T-helper 1 cell treated with Interleukin-12 subunit alpha and Interleukin-12 subunit beta and Interleukin-4 antibody, amounts not matched to agents 30 ng/mL and 1 ng/mL, for 36 hours (primary cell): Measurements from ENCODE around the gene WNT4. TPM values are rescaled to one million over a fixed set of nuclear protein-coding genes. Genes with fewer than 3 reads are reported as not detected.

ENCODE experiments used
- intact Hi-C: fragments of 100-400 bp; cut with micrococcal nuclease; formaldehyde crosslinking; loops from one replicate; pipeline ENCODE4 v1.15.1; 2024
- total RNA-seq: library from RNA; stranded (reverse); gene quantifications from 2 replicates; pipeline ENCODE4 v1.2.3, GENCODE V29; 2022

The WNT4 gene
- total RNA-seq, result not detected in 2 replicates

DNA sequence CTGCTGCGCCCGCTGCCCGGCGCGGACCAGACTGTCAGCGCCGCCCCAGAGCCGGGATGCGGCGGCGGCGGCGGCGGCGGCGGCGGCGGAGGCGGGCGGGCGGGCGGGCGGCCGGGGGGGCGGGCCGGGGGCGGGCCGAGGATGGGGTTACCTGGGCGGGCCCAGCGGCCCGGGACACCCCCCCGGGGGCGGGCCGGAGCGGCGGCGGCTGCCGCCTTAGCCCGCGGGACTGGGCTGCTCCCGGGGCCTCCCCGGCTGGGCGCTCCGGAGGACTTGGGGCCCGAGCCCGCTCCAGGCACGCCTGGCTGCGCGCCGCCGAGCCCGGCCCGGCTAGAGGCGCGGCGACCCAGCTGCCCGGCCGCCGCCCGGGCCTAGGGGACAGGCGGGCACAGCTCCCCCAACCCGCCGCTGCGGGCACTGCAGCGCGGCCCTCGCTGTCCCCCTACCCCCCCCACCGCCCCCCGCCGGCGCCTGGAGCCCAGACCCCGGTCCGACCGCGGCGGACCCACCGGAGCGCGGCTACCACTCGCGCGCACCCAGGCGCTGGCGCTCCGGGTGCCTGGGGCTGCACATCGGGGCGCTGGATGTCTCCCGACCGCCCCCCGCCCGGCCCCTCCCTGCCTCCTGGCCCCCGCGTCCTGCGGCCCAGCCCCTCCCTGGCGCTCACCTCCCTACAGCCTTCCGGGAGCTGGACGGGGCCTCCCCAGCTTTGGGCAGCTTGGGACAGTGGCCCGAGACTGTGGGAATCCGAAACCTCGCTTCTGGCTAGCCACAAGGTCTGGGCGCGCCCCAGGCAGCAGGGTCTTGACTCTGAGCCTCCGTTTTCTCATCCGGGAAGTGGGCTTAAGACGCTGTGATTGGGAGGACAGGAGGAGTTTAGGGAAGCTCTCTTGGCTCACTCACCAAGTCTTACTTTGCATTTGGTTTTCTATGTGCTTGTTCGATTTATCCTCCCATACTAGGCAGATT is at the start of gene WNT4:
Gene WNT4, minus strand, starts transcription at position 33 of the 969 bp plus-strand sequence. CDS start 175 bp downstream, outside the sequence.
- intact Hi-C loops, result no loop called here

DNA sequence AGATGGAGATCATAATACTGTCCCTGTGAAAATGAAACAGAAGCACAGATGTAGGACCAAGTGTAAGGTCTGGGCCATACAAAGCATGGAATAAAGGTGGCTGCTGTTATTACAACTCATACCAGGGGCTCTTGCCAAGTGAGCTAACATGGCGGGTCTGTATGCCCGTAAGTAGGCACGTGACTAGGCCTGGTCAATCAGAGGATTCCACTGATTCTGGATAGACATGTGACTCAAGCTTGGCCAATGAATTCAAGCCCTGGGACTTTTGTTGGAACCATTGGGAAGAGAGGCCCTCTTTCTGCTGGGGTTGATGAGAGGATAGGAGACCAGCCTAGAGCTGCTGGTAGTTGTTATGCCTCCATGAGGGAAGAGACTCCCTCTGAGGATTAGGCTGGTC is 47.8 kb upstream of the WNT4 start:
- intact Hi-C loops, result no loop called here

DNA sequence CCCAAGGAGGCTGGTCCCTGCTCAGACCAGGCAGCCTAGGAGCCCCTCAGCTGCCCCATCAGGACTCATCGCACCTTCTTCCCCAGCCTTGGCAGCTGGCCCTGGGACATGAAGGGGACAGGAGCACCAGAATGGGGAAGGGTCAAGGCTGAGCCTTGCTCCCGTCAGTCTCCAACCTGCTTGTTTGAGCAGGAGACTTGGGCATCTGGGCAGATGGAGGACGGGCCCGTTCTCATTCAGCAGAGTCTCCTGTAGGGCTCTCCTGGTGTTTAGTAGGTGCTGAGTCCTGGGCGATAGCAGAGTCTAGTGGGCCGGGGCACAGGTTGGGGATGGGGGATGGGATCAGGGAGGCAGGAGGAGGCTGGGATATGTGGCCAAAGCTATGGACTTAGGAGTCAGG is 47.4 kb upstream of the WNT4 start:
- intact Hi-C loops, result no loop called here

DNA sequence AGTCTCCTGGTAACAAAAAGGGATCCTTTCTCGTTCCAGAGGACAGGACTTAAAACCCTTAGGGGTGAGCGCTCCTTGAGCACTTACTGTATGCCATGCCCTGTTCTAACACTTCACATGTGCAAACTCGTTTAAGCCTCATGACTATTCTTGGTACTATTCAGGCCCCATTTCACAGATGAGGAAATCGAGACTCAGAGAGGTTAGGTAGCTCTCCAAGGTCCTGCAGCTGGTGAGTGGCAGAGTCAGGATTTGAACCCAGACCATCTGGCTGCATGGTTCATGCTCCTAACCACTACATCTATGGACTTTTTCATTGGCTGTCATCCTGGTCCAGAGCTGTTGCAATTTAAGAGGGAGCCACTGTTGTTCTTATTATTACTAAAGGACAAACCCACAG is 46.7 kb upstream of the WNT4 start:
- intact Hi-C loops, result no loop called here

DNA sequence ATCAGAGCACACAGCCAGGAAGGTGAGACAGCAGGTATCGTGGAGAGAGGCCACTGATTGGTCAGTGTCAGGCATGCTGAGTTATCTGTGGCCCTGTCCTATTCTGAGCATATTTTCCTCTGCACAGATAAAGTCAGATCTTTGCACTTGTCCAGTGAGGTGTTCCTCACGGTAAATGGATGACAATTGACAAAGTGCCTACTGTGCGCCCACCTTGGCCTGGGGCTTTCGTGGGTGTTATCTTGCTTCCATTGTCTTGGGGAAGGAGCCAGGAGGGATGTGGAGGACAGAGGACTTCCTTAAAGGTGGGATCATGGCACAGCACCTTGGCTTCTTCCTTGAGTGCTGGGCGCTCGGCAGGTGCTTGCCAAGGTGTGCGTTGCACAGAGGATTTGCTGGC is 46.0 kb upstream of the WNT4 start:
- intact Hi-C loops, result no loop called here

DNA sequence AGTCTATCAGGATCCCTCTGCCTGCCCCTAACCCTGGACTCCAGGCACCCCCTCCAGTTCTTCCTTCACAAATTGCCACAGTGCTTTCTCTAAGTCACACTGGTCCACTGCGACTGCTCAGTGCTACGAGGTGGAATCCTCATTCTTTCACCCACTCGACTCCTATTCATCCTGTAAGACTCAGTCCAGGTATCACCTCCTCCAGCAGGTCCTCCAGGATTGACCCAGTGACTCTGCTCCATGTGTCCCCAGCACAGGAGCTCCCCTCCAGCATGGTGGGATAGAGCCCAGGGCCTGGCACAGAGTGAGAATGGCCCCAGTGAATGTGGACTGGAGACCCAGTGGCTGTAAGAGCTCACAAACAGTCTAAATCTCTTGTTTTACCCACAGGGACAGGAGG is 45.5 kb upstream of the WNT4 start:
- intact Hi-C loops, result no loop called here

DNA sequence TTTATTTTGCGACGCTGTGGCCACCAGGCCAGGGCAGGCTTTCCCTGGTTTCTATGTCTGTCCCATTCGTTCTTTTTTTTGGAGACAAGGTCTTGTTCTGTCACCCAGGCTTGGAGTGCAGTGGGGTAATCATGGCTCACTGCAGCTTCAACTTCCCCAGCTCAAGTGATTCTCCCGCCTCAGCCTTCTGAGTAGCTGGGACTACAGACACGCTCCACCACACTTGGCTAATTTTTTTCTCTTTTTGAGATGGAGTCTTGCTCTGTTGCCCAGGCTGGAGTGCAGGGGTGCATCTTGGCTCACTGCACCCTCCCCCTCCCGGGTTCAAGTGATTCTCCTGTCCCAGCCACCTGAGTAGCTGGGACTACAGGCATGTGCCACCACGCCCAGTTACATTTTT is 43.4 kb upstream of the WNT4 start:
- intact Hi-C loops, result no loop called here

DNA sequence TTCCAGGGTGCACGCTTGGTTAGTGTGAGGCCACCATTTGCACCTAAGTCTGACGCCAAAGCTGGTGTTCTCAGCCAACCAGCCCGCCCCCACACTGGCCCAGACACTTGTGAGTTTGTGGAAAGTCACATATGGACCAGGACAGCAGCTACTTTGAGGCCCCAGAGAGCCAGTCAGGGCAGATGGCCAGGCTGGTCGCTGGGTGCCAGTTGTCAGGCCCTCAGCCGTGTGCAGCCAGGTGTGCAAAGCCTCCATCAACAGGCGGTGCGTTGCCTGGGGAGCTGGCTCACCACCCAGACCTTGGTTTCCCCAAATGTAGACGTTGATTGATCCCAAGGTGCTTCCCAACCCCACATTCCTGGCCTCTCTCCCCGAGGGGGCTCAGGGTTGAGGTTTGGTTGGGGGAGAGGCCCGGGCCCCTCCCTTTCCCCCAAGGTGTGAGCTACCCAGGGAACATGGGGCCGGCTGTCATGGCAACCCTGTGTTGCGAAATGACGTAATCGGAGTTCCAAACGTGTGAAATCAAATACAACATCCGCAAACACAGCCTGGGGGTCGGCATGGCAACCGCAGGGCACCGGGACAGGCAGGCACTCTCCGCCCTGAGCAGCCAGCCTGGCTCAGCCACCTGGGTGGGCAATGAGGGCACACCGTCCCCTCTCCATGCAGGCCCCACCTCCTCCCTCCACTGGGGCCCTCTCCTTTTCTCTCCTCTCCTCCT is 42.2 kb upstream of the WNT4 start:
- intact Hi-C loops, result no loop called here

DNA sequence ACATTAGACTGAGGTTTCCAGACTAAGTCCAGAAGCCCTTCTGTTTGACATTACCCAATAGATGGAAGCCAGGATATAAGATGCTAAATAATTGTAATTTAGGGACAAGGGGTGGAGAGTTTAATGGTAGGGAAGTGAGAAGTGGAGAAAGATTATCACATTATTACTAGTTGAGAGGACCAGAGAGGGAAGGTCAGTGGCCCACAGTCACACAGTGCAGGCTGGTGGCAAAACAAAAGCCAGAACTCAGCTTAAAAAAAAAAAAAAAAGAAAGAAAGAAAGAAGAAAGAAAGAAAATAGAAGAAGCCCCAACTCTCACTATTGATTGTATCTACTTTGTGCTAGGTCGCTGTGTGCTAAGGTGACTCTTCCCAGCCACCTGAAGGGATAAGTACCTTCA is 41.6 kb upstream of the WNT4 start:
- intact Hi-C loops, result no loop called here

DNA sequence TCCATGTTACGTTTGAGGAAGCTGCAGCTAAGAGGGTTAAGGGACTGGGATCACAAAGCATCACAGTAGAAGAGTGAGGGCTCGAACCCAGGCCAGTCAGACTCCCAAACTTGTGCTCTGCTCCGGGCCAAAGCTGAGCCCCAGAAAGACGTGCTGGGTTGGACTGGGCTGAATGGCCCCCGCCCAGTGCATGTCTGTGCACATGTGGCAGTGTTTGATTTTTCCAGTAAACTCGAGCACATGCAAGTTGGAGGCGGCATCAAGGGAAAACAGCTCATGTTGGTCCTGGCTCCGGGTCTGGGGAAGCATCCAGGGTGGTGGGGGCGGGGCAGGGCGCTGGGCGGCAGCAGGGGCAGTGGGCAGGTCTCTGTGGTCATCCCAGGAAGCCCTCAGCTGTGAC is 39.8 kb upstream of the WNT4 start:
- intact Hi-C loops, result no loop called here

DNA sequence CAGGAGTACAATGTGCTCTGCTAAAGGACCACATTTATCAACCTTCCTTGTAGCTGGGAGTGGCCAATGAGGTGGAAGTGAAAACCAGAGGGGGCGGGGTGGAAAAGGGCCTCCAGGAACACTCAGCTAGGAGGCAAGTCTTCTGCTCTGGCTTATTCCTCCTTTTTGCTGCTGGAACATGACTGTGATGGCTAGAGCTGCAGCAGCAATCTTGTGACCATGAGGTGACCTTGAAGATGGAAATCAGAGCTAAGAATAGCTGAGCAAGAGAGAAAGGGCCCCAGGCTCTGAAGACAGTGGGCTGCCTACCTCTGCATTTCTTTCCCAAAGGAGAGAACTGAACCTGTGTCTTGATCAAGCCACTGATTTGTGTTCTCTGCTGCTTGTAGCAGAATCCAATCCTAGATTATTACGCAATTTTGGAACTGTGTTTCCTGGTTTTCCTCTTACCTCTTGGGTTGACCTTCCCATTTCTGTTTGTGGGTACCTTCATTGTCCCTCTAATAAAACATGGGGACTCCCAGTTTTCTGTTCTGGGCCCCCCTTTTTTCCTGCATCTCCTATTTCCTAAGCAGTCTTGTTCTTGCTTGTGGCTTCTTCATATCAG is 36.4 kb upstream of the WNT4 start:
- intact Hi-C loops, result no loop called here

DNA sequence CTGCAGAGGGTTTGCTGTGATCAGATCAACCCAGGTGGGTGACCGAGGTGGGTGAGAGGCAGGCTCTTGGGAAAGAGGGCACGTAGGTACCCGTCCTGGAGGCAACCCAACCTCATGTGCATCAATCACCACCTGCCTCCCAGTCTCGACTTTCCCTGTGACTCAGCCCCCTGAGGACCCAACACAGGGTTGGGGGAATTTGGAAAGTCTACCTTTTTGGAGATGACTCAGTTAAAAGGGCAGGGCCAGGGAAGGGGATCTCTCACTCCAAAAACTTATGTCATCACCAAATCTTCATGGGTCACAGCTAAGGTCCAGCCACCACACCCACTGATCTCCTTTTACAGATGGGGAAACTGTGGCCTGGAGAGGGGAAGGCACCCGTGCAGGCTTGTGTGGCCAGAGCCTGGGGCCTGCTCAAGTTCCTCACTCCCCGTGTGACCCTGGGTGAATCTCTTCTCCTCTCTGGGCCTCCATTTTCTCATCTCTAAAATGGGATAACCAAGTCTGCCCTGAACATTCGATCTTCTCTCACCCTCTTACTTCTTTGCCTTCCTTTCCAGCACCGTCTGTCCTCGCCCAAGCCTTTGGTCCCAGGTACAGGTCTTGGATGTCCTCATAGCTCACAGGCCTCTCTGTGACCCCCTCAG is 34.6 kb upstream of the WNT4 start:
- intact Hi-C loops, result no loop called here

DNA sequence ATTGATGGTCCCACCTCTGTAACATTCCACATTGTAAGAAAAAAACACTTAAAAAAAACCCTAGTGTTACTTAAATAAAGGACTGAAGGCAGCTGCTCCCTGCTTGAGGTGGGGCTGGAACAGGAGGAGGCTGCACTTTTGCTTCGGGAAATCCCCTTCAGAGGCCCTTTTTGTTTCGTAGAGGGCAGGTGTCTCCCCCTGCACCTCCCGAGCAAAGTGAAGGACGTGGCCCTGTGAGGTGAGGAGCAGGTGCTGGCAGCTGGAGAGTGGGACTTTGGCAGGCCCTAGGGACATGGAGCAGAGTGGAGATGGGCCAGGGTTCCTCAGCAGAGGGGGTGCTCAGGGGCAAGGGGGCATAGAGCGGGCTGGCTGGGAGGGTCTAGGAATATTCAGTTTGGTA is 33.4 kb upstream of the WNT4 start:
- intact Hi-C loops, result no loop called here

DNA sequence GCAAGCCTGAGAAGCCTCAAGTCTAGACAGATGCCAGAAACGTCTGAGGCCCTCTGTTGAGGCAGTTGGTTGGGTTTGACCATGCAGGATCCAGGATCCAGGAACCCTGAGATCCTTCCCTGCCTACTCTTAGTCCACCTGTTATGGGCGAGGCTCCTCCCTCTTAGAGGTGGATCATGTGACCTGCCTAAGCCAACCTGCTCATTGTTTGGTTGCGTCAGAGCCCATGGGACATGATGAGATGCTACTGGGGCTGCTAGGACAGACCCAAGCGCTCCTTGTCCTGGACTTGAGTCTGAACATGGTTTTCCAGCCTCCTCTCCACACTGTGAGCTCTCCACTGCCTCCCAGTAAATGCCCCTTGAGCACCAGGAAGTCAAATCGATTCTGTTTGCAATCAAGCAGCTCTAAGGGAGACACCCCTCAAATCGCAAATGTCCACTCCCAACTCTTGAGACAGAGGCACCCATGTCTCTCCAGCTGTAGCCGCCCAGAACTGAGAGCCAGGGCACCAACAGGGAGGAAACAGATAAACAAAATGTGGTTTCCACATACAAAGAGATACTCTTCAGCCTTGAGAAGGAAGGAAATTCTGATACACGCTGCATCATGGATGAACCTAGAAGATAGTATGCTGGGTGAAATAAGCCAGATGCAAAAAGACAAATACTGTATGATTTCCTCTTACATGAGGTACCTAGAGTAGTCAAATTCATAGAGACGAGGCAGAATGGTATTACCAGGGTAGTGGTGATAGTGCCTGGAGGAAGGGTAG is 31.7 kb upstream of the WNT4 start:
- intact Hi-C loops, result no loop called here

DNA sequence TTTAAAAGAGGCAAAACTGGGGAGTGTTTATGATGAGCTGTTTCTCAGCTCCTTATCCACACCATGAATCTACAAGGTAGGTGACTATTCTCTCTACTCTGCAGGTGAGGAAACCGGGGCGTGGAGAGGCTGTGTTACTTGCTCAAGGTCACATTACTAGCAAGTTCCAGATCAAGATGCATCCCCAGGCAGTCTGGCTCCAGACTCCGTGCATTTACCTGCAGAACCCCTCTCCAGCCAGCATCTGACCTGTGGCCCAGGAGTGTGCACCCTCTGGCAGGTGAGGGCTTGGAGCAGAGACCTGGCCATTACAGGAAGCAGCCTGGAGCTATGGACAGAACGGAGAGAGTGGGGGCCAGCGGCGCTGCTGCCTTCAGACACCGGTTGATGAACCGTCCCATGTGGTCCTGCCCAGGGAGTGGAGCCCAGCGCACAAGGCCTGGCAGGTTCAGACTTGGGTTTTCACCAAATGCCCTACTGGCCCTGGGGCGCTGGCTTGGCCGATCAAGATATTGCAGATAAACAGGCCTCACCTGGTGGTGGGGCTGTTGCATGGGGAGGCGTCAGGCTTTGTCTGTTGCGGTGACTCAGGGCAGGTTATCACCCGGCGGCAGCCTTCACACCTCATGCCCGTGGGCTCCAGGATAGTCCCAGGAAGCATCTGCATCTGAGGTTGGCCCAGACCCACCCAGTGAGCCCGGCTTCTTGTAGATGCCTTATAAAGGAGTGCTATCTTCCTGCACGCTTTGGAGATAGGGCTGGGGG is 29.2 kb upstream of the WNT4 start:
- intact Hi-C loops, result no loop called here

DNA sequence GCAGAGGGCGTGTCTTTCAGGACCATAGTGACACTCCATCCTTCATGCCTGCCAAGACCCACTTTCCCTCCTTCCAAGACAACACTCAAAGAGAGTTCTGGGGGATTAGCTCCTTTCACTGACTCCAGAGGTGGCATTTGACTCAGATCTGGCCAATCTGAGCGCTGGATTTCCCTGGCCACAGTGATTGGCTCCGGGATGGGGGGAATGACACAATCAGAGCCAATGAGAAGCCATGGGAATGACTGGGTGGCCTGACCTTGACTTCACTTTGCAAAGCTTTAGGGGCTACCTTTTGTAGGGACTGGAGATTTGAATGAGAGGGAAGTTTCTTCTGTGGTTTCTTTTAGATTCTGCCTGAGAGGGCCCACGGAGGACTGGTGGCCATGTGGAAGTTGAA is 26.9 kb upstream of the WNT4 start:
- intact Hi-C loops, result no loop called here

DNA sequence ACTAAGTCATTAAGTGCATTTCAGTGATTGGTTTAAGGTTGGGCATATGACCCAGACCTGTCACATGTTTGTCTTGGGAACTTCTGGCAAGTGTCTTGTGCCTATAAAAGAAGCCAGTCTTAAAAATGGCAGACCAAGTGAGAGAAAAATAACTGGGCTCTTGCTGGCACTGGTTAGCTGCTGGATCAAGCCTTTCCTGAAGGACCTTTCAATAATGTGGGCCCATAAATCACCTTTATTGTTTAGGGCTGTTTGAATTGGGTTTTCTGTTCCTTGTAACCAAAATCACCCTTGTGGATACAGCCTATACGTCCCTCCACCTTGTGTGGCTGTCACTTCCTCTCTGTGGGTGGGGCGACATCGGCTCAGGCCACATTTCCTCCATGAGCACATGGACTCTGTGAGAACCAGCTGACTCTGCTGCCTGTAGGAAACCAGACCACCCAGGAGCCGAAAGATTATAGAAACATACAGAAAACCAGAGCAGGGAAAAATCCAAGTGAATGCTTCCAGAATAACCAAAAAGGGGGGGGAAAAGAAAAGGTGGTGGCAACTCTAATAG is 25.6 kb upstream of the WNT4 start:
- intact Hi-C loops, result no loop called here

DNA sequence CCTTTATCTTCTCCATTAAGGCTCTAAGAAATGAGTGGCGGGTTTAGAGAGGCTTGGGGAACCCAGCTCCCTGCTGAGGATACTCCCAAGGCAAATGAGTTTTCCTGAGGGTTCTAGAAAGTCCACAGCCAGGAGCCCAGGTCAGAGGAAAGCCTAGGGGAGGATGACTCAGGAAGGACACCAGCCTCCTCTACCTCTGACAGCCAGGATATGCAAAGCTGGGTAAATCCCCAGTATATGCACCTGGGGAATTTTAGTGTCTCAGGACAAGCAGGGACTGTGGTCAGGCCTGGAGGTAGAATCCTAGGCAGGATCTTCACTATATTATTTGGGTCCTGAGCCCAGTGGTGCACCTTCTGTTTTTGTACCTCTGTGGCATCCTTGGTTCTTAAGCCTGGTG is 23.5 kb upstream of the WNT4 start:
- intact Hi-C loops, result no loop called here

DNA sequence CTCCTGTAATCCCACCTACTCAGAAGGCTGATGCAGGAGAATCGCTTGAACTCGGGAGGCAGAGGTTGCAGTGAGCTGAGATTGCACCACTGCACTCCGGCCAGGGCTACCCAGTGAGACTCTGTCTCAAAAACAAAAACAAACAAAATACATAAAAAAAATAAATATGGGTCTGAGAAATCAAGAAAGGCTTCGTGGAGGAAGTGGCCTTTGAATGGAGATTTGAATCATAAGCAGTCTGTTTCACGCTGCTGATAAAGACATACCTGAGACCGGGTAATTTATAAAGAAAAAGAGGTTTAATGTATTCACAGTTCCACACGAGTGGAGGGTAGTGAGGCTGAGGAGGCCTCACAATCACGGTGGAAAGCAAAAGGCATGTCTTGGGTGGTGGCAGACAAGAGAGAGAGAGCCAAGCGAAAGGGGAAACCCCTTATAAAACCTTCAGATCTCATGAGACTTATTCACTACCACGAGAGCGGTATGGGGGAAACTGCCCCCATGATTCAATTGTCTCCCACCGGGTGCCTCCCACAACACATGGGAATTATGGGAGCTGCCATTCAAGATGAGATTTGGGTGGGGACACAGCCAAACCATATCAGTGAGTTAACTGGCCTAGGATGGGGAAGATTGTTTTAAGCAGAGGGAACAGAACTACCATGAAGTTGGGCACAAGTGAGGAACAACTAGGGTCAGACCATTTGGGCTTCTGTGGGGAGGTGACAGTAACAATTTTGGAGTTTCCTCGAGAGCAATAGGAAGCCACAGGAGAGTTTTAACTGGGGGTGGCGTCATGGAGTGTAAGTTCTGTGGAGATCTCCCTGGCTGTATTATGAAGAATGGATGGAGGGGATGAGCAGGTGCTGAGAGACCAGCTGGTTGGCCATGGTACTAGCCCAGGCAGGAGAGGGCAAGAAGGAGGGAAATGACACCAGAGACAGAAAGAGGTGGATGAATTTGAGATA is 22.2 kb upstream of the WNT4 start:
- intact Hi-C loops, result no loop called here
